ENCODE data around the gene SH3TC1. TPM values are rescaled to one million over a fixed set of nuclear protein-coding genes. Genes with fewer than 3 reads are reported as not detected.

The SH3TC1 gene
- total and polyA plus RNA-seq, 10 of the 15 experiments (the other 5 are each of a cell fraction or from before 2014, with no cell fraction given) = 0.19 to 47.0 (median 18.4) TPM

- no peak for TF ChIP-seq SPI1 (IDR thresholded peaks at IDR 0.05; ENCODE audit: borderline replicate concordance, insufficient read depth, low read depth, low read length)
- 0 out of 2 replicates have a peak, but pooled peaks have one; percentile 28 for TF ChIP-seq POLR2A (IDR thresholded peaks at IDR 0.05; ENCODE audit: low read depth, low read length)
- H3K4me2 ChIP-seq (ENCODE audit: control insufficient read depth, insufficient read depth) = no peak overlapping the region
- H3K36me3 ChIP-seq (ENCODE audit: control insufficient read depth in 2 of 2, insufficient read depth in 2 of 2, low read length in 1 of 2) = peaks cover 17 to 29% of the 10 kb centered on the region in 2 experiments
- no peaks in the 10 kb centered on the region for H3K27me3 ChIP-seq (replicated peaks in 1 of 2; ENCODE audit: control insufficient read depth in 2 of 2, insufficient read depth in 2 of 2, low read length in 1 of 2)
- ChIA-PET CTCF (interaction anchor here (1.0 to 1.4 kb wide), 2 partner anchors 31 to 48 kb away, joined by 3 to 5 read pairs; no protein-coding TSS in a partner anchor), SMC1A (ENCODE audit: uncharacterized antibody, unreplicated experiment) (interaction anchor here (2.2 kb wide), 1 partner anchor 23 kb away, joined by 8 read pairs; no protein-coding TSS in a partner anchor), RAD21 (ENCODE audit: unreplicated experiment) (no interaction called here), POLR2A (no interaction called here)
- ATAC-seq = no peak
- H3K4me1 ChIP-seq (ENCODE audit: control insufficient read depth, insufficient read depth, low read length) = peaks cover 28% of the 10 kb centered on the region
- BruUV-seq (replicated peaks) = no TSS peak
- H2AFZ ChIP-seq (ENCODE audit: control insufficient read depth, low read depth, low read length) = no peak overlapping the region
- no peak for FAIRE-seq
- DNase-seq (ENCODE audit: low read depth, low spot score) = no peak
- no peaks in the 10 kb centered on the region; the same call in 1 of the 2 replicates for H3K79me2 ChIP-seq (ENCODE audit: control insufficient read depth, insufficient read depth, low read length)
- H3K9me3 ChIP-seq (replicated peaks; ENCODE audit: control insufficient read depth, insufficient read depth, low read length) = no peaks in the 10 kb centered on the region
- H4K20me1 ChIP-seq (ENCODE audit: control insufficient read depth, insufficient read depth) = no peaks in the 10 kb centered on the region
- H3K27ac ChIP-seq (ENCODE audit: control insufficient read depth, insufficient read depth) = no peak overlapping the region
- intact Hi-C loops (cut with micrococcal nuclease; ENCODE audit: unreplicated experiment) (no loop called here), in situ Hi-C loops (cut with MboI) (no loop called here)
- H3K9ac ChIP-seq (ENCODE audit: control insufficient read depth, insufficient read depth, low read length) = no peak overlapping the region
- no peak overlapping the region for H3K4me3 ChIP-seq
- 83% methylated on average over 12 of the region's 12 CpGs for WGBS (ENCODE audit: insufficient coverage, insufficient replicate concordance, low lambda C conversion rate, missing lambda C conversion rate)
Measured at GRCh38 chr4:8224267-8224974, 25.3 kb downstream of the SH3TC1 start.

DNA sequence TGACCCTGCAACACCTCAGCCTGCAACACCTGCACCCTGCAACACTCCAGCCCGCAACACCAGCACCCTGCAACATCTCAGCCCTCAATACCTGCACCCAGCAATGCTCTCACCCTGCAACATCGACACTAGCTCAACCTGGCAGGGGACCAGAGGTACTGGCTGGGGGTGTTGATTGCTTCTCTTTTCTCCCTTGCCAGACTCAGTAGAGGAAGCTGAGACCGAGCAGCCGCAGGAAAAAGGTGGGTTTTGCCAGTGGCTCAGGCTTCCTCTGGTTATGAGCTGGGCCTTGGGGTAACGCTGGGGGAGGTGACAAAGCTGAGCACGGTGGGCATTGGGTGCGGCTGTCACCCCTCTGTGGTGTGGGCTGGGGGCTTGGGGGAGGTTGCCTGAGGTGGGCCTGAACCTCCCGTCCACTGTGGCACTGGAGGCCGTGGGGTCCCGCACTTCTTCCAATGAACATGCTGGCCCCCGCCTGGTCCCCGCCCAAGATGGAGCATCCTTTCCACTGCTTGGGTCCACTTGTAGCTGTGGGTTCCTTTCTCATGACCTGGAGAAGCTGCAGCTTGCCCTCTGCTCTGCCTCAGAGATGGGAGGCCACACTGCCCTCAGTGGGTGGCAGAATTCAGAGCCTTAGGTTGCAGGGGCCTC lies 26.0 kb downstream of the SH3TC1 start:
- Histone ChIP-seq H3K4me1 (ENCODE audit: control insufficient read depth, insufficient read depth, low read length) (peaks cover 34% of the 10 kb centered on the region), H3K27me3 (replicated peaks in 1 of 2; ENCODE audit: control insufficient read depth in 2 of 2, insufficient read depth in 2 of 2, low read length in 1 of 2) (no peaks in the 10 kb centered on the region), H3K79me2 (ENCODE audit: control insufficient read depth, insufficient read depth, low read length) (no peaks in the 10 kb centered on the region; the same call in 1 of the 2 replicates), H3K9me3 (replicated peaks; ENCODE audit: control insufficient read depth, insufficient read depth, low read length) (no peaks in the 10 kb centered on the region), H2AFZ (ENCODE audit: control insufficient read depth, low read depth, low read length) (no peak overlapping the region), H3K36me3 (ENCODE audit: control insufficient read depth in 2 of 2, insufficient read depth in 2 of 2, low read length in 1 of 2) (peaks cover 17 to 27% of the 10 kb centered on the region in 2 experiments), H3K9ac (ENCODE audit: control insufficient read depth, insufficient read depth, low read length) (no peak overlapping the region), H3K4me3 (no peak overlapping the region), H4K20me1 (ENCODE audit: control insufficient read depth, insufficient read depth) (no peaks in the 10 kb centered on the region), H3K4me2 (ENCODE audit: control insufficient read depth, insufficient read depth) (no peak overlapping the region), H3K27ac (ENCODE audit: control insufficient read depth, insufficient read depth) (no peak overlapping the region)
- intact Hi-C loops (cut with micrococcal nuclease; ENCODE audit: unreplicated experiment) (no loop called here), in situ Hi-C loops (cut with MboI) (no loop called here)
- ATAC-seq = no peak
- 98% methylated on average over 12 of the region's 12 CpGs for WGBS (ENCODE audit: insufficient coverage, insufficient replicate concordance, low lambda C conversion rate, missing lambda C conversion rate)
- no peak for DNase-seq (ENCODE audit: low read depth, low spot score)
- POLR2A ChIA-PET = interaction anchor here (1.4 kb wide), 1 partner anchor 23 kb away, joined by 3 read pairs; no protein-coding TSS in a partner anchor
- RAD21 ChIA-PET (ENCODE audit: unreplicated experiment) = no interaction called here
- no TSS peak for BruUV-seq (replicated peaks)
- CTCF ChIA-PET = interaction anchor here (1.0 to 1.4 kb wide), 3 partner anchors 17 to 48 kb away, joined by 3 to 5 read pairs (median 4); no protein-coding TSS in a partner anchor
- SMC1A ChIA-PET (ENCODE audit: uncharacterized antibody, unreplicated experiment) = interaction anchor here (1.4 to 2.2 kb wide), 2 partner anchors 11 to 23 kb away, joined by 4 to 8 read pairs; no protein-coding TSS in a partner anchor
- TF ChIP-seq POLR2A (IDR thresholded peaks at IDR 0.05; ENCODE audit: low read depth, low read length) (0 out of 2 replicates have a peak, but pooled peaks have one; percentile 11), KAT2A (conservative IDR thresholded peaks at IDR 0.05; ENCODE audit: control insufficient read depth, low read depth, low read length) (no peak)
- no peak for FAIRE-seq

Data from GM12878 (cell line).